HepG2 (cell line): Measurements from ENCODE around the gene TIMM13. TPM values are rescaled to one million over a fixed set of nuclear protein-coding genes. Genes with fewer than 3 reads are reported as not detected.

Source experiments
- ADNP ChIP-seq: sonication (generic); formaldehyde crosslinking; IDR thresholded peaks from 2 replicates; pipeline ENCODE4 v1.4.0; 2020; ENCODE audit warnings: missing genetic modification reagents
- DMAP1 ChIP-seq: IDR thresholded peaks from 2 replicates; pipeline ENCODE4 v1.6.1; 2016
- FOXA1 ChIP-seq, 2 experiments: fragments of 450-650 bp in 1 of 2; sonication (generic) in 1 of 2; formaldehyde crosslinking in 1 of 2; IDR thresholded peaks; 2 replicates each; pipeline versions ENCODE4 v1.4.0 to v1.6.1; 2016 to 2020; ENCODE audit warnings: missing genetic modification reagents in 1 of 2
- IKZF1 ChIP-seq: fragments of 450-650 bp; IDR thresholded peaks from 2 replicates; pipeline ENCODE4 v1.7.1; 2016
- MBD4 ChIP-seq: IDR thresholded peaks from 2 replicates; pipeline ENCODE4 v1.6.1; 2012; ENCODE audit warnings: low read length, inconsistent platforms, borderline replicate concordance
- NFE2L1 ChIP-seq: sonication (generic); formaldehyde crosslinking; IDR thresholded peaks from 2 replicates; pipeline ENCODE4 v1.4.0; 2020; ENCODE audit warnings: missing genetic modification reagents, mild to moderate bottlenecking, borderline replicate concordance
- RORA ChIP-seq: sonication (generic); formaldehyde crosslinking; IDR thresholded peaks from 2 replicates; pipeline ENCODE4 v1.5.0; 2020; ENCODE audit warnings: mild to moderate bottlenecking, missing genetic modification reagents, moderate library complexity
- SAP130 ChIP-seq: IDR thresholded peaks from 2 replicates; pipeline ENCODE4 v1.6.1; 2016; ENCODE audit warnings: low read depth
- ZBTB38 ChIP-seq: sonication (generic); formaldehyde crosslinking; IDR thresholded peaks from 2 replicates; pipeline ENCODE4 v1.5.1; 2020; ENCODE audit warnings: mild to moderate bottlenecking, missing genetic modification reagents
- ZNF296 ChIP-seq: sonication (generic); formaldehyde crosslinking; conservative IDR thresholded peaks from 2 replicates; pipeline ENCODE4 v1.5.0; 2020; ENCODE audit warnings: mild to moderate bottlenecking, missing genetic modification reagents
- ZNF558 ChIP-seq: sonication (generic); formaldehyde crosslinking; IDR thresholded peaks from 2 replicates; pipeline ENCODE4 v1.9.0; 2022; ENCODE audit warnings: mild to moderate bottlenecking, missing genetic modification reagents, borderline replicate concordance
- ZSCAN12 ChIP-seq: sonication (generic); formaldehyde crosslinking; IDR thresholded peaks from 2 replicates; pipeline ENCODE4 v1.9.0; 2021; ENCODE audit warnings: mild to moderate bottlenecking, missing genetic modification reagents
- polyA plus RNA-seq, 8 experiments: library from polyadenylated mRNA; depleted of rRNA in 3 of 8; stranded (reverse) in 7 of 8; unstranded in 1 of 8; fragments of >200 nt; fragmentation: Illumina TruSeq in 4 of 8; extraction: Trizol in 4 of 8; gene quantifications; 2 replicates each; pipeline versions ENCODE4 v1.2.1 to v1.2.3, GENCODE V29; 2011 to 2016; ENCODE audit warnings: low read depth in 4 of 8, missing spikeins in 1 of 8, mixed read lengths in 1 of 8; ENCODE audit not compliant: insufficient read depth in 1 of 8
- total RNA-seq, 5 experiments: library from RNA; depleted of rRNA; stranded (reverse); fragments of >200 nt; fragmentation: Illumina TruSeq; extraction: Trizol; gene quantifications; 2 replicates each; pipeline ENCODE4 v1.2.3, GENCODE V29; 2016; ENCODE audit warnings: low read depth in 1 of 5
- TF ChIP-seq, protein P1 (sequence below): sonication (generic); formaldehyde crosslinking; IDR thresholded peaks from 2 replicates; pipeline ENCODE4 v1.8.0; 2022; ENCODE audit warnings: missing genetic modification reagents, mild to moderate bottlenecking, inconsistent platforms, borderline replicate concordance
- TF ChIP-seq, protein P2 (sequence below): sonication (generic); formaldehyde crosslinking; IDR thresholded peaks from 2 replicates; pipeline ENCODE4 v1.4.0; 2020; ENCODE audit warnings: mild to moderate bottlenecking, missing genetic modification reagents
- TF ChIP-seq, protein P3 (sequence below): sonication (generic); formaldehyde crosslinking; IDR thresholded peaks from 2 replicates; pipeline ENCODE4 v1.8.1; 2022; ENCODE audit warnings: mild to moderate bottlenecking, missing genetic modification reagents
- TF ChIP-seq, protein P4 (sequence below): sonication (generic); formaldehyde crosslinking; IDR thresholded peaks from 2 replicates; pipeline ENCODE4 v1.4.0; 2020; ENCODE audit warnings: missing genetic modification reagents, borderline replicate concordance
- TF ChIP-seq, protein P5 (sequence below): IDR thresholded peaks from 2 replicates; pipeline ENCODE4 v1.6.1; 2016; ENCODE audit warnings: low read depth, missing genetic modification reagents, missing compliant biosample characterization

The TIMM13 gene
- total and polyA plus RNA-seq, 2 of the 13 experiments (the other 11 are each of a cell fraction or from before 2014, with no cell fraction given) = 48.4 to 108 TPM

DNA sequence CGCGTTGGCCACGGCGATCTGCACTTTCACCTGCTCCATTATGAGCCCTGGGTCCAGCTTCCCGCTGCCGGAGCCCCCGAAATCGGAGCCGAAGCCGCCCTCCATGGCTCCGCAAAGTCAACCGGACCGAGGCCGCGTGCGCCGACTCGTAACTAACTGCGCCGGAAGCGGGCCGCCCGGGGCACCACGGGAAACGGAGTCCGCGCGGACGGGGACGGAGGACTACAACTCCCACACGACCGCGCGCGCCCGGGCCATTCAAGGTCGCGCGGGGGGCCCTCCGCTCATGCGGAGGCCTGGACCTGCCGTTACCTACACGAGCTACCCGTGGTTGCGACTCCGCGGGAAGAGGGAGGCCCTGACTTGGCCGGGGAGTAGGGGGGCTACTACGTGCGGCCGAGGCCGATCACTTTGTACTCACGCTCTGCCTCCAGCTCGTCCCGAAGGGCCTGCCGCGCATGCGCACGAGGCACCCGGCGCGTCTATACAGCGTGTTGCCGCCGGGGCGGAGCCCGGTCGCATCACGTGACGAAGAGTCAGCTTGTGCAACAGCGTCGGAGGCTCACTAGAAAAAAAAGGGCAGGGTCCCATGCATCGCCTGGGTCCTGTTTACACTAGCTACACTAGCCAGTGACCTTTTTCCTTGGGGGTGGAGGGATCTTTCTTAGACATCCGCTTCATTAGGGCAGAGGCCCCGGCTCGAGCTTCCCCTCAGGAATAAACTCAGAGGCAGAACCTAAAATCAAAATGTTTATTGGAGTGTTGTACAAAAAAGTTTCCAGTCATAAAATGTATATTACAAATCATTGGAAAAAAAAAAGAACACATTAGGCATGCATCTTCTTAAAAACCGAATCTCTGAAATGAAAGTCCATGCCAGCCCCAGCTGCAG lies at the start of gene TIMM13 (continued):
- TF ChIP-seq, protein P1, sequence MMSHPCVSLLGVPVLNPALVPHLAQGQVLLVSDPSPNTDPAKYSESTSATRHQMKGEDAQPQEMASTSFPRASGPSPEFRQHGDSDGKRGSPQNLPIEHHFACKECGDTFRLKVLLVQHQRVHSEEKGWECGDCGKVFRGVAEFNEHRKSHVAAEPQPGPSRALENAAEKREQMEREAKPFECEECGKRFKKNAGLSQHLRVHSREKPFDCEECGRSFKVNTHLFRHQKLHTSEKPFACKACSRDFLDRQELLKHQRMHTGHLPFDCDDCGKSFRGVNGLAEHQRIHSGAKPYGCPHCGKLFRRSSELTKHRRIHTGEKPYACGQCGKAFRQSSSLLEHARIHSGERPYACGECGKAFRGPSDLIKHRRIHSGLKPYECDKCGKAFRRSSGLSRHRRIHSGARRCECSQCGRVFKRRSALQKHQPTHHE (CRISPR knock-in tag) = peak; percentile 80
- peak; percentile 73; the same call in 1 of the 2 replicates for TF ChIP-seq ZNF558
- TF ChIP-seq SAP130 (CRISPR knock-in tag) = peak; percentile 87
- TF ChIP-seq ZSCAN12 (CRISPR knock-in tag) = peak; percentile 34; the same call in 1 of the 2 replicates
- TF ChIP-seq, protein P2, sequence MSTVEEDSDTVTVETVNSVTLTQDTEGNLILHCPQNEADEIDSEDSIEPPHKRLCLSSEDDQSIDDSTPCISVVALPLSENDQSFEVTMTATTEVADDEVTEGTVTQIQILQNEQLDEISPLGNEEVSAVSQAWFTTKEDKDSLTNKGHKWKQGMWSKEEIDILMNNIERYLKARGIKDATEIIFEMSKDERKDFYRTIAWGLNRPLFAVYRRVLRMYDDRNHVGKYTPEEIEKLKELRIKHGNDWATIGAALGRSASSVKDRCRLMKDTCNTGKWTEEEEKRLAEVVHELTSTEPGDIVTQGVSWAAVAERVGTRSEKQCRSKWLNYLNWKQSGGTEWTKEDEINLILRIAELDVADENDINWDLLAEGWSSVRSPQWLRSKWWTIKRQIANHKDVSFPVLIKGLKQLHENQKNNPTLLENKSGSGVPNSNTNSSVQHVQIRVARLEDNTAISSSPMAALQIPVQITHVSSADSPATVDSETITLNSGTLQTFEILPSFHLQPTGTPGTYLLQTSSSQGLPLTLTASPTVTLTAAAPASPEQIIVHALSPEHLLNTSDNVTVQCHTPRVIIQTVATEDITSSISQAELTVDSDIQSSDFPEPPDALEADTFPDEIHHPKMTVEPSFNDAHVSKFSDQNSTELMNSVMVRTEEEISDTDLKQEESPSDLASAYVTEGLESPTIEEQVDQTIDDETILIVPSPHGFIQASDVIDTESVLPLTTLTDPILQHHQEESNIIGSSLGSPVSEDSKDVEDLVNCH (CRISPR knock-in tag) = peak; percentile 26; the same call in 1 of the 2 replicates
- no peak for TF ChIP-seq ADNP (CRISPR knock-in tag)
- no peak for TF ChIP-seq NFE2L1 (CRISPR knock-in tag)
- TF ChIP-seq, protein P3, sequence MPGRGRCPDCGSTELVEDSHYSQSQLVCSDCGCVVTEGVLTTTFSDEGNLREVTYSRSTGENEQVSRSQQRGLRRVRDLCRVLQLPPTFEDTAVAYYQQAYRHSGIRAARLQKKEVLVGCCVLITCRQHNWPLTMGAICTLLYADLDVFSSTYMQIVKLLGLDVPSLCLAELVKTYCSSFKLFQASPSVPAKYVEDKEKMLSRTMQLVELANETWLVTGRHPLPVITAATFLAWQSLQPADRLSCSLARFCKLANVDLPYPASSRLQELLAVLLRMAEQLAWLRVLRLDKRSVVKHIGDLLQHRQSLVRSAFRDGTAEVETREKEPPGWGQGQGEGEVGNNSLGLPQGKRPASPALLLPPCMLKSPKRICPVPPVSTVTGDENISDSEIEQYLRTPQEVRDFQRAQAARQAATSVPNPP (CRISPR knock-in tag) = 0 out of 2 replicates have a peak, but pooled peaks have one; percentile 63
- TF ChIP-seq DMAP1 (CRISPR knock-in tag) = peak; percentile 94
- TF ChIP-seq FOXA1 (IDR thresholded peaks at IDR 0.05) = no peak
- peak; percentile 95 for TF ChIP-seq FOXA1 (CRISPR knock-in tag; IDR thresholded peaks at IDR 0.05)
- peak; percentile 41; the same call in 1 of the 2 replicates for TF ChIP-seq ZNF296 (CRISPR knock-in tag)
- 0 out of 2 replicates have a peak, but pooled peaks have one; percentile 2 for TF ChIP-seq ZBTB38
- TF ChIP-seq RORA (CRISPR knock-in tag) = no peak
- TF ChIP-seq MBD4 = no peak
- TF ChIP-seq, protein P4, sequence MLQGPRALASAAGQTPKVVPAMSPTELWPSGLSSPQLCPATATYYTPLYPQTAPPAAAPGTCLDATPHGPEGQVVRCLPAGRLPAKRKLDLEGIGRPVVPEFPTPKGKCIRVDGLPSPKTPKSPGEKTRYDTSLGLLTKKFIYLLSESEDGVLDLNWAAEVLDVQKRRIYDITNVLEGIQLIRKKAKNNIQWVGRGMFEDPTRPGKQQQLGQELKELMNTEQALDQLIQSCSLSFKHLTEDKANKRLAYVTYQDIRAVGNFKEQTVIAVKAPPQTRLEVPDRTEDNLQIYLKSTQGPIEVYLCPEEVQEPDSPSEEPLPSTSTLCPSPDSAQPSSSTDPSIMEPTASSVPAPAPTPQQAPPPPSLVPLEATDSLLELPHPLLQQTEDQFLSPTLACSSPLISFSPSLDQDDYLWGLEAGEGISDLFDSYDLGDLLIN (CRISPR knock-in tag) = peak; percentile 17; the same call in 1 of the 2 replicates
- TF ChIP-seq, protein P5, sequence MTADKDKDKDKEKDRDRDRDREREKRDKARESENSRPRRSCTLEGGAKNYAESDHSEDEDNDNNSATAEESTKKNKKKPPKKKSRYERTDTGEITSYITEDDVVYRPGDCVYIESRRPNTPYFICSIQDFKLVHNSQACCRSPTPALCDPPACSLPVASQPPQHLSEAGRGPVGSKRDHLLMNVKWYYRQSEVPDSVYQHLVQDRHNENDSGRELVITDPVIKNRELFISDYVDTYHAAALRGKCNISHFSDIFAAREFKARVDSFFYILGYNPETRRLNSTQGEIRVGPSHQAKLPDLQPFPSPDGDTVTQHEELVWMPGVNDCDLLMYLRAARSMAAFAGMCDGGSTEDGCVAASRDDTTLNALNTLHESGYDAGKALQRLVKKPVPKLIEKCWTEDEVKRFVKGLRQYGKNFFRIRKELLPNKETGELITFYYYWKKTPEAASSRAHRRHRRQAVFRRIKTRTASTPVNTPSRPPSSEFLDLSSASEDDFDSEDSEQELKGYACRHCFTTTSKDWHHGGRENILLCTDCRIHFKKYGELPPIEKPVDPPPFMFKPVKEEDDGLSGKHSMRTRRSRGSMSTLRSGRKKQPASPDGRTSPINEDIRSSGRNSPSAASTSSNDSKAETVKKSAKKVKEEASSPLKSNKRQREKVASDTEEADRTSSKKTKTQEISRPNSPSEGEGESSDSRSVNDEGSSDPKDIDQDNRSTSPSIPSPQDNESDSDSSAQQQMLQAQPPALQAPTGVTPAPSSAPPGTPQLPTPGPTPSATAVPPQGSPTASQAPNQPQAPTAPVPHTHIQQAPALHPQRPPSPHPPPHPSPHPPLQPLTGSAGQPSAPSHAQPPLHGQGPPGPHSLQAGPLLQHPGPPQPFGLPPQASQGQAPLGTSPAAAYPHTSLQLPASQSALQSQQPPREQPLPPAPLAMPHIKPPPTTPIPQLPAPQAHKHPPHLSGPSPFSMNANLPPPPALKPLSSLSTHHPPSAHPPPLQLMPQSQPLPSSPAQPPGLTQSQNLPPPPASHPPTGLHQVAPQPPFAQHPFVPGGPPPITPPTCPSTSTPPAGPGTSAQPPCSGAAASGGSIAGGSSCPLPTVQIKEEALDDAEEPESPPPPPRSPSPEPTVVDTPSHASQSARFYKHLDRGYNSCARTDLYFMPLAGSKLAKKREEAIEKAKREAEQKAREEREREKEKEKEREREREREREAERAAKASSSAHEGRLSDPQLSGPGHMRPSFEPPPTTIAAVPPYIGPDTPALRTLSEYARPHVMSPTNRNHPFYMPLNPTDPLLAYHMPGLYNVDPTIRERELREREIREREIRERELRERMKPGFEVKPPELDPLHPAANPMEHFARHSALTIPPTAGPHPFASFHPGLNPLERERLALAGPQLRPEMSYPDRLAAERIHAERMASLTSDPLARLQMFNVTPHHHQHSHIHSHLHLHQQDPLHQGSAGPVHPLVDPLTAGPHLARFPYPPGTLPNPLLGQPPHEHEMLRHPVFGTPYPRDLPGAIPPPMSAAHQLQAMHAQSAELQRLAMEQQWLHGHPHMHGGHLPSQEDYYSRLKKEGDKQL (CRISPR knock-in tag) = 0 out of 2 replicates have a peak, but pooled peaks have one; percentile 11
- no peak for TF ChIP-seq IKZF1
